Endodermal cell (in vitro differentiated cells): ENCODE results near the gene REXO1. TPM values are rescaled to one million over a fixed set of nuclear protein-coding genes. Genes with fewer than 3 reads are reported as not detected.
A peak's percentile ranks its signal among the peaks of the same experiment; 100 is the strongest.

Source experiments
- DNase-seq: peaks from one replicate; pipeline ENCODE4 v3.0.0-alpha.2; 2017
- H3K27ac ChIP-seq: 2 replicates; pipeline ENCODE4 v1.5.1; 2013; ENCODE audit warnings: mild to moderate bottlenecking, low read depth, low read length, moderate library complexity
- H3K27me3 ChIP-seq: 2 replicates; pipeline ENCODE4 v1.6.1; 2013; ENCODE audit warnings: mild to moderate bottlenecking, low read length, moderate library complexity; ENCODE audit not compliant: insufficient read depth, control insufficient read depth, poor library complexity, severe bottlenecking
- H3K36me3 ChIP-seq: 2 replicates; pipeline ENCODE4 v1.7.0; 2013; ENCODE audit warnings: mild to moderate bottlenecking, low read length, moderate library complexity; ENCODE audit not compliant: control insufficient read depth, insufficient read depth
- H3K4me1 ChIP-seq: one replicate; pipeline ENCODE4 v1.7.0; 2013; ENCODE audit warnings: low read length; ENCODE audit not compliant: control insufficient read depth, insufficient read depth
- H3K4me3 ChIP-seq: 2 replicates; pipeline ENCODE4 v1.5.1; 2013; ENCODE audit warnings: mild to moderate bottlenecking, low read length, moderate library complexity
- H3K9ac ChIP-seq: 2 replicates; pipeline ENCODE4 v1.6.1; 2013; ENCODE audit warnings: mild to moderate bottlenecking, low read length, moderate library complexity; ENCODE audit not compliant: poor library complexity, severe bottlenecking; ENCODE audit errors: extremely low read depth
- H3K9me3 ChIP-seq: 2 replicates; pipeline ENCODE4 v1.6.1; 2013; ENCODE audit warnings: mild to moderate bottlenecking, low read length, moderate library complexity; ENCODE audit not compliant: control insufficient read depth
- H3K27ac Mint-ChIP-seq: 2 replicates; pipeline ENCODE4 v1.8.0; 2020; ENCODE audit warnings: mixed read lengths
- H3K27me3 Mint-ChIP-seq: 2 replicates; pipeline ENCODE4 v1.8.0; 2021; ENCODE audit warnings: mild to moderate bottlenecking, mixed read lengths; ENCODE audit not compliant: insufficient read depth
- H3K36me3 Mint-ChIP-seq: 2 replicates; pipeline ENCODE4 v1.8.0; 2020; ENCODE audit warnings: low read depth, mixed read lengths
- H3K4me1 Mint-ChIP-seq: 2 replicates; pipeline ENCODE4 v1.8.0; 2020; ENCODE audit warnings: mixed read lengths
- H3K4me3 Mint-ChIP-seq: 2 replicates; pipeline ENCODE4 v1.8.0; 2020; ENCODE audit warnings: mild to moderate bottlenecking, moderate library complexity, mixed read lengths
- H3K9me3 Mint-ChIP-seq: 2 replicates; pipeline ENCODE4 v1.8.0; 2020; ENCODE audit warnings: mild to moderate bottlenecking, mixed read lengths
- WGBS, 2 experiments: methylation state at CpG; one replicate each; pipeline versions ENCODE4 v1.1.5 to v1.1.7; 2013; ENCODE audit warnings: missing lambda C conversion rate in 2 of 2, mixed read lengths in 1 of 2; ENCODE audit not compliant: insufficient coverage in 1 of 2, insufficient read length in 1 of 2; 5-methylcytosine and 5-hydroxymethylcytosine counted together
- total RNA-seq, 2 donors: library from RNA; stranded (reverse); fragmentation: NEBNext Ultra II Directional in 1 of 2; extraction: Animal tissue kit (Norgen Biotek cat#: 25700) in 1 of 2; gene quantifications; 2 replicates in 1 of 2; 3 replicates in 1 of 2; pipeline ENCODE4 v1.2.1, GENCODE V29; 2021
- TF ChIP-seq, protein P1 (sequence below): fragments of 200-600 bp; sonication (generic); conservative IDR thresholded peaks from 2 replicates; pipeline ENCODE4 v1.5.0; 2021; ENCODE audit warnings: antibody characterized with exemption, mild to moderate bottlenecking

Gene REXO1
- total RNA-seq, 2 donors from 2014 or later: 51.6 to 56.4 TPM

DNA sequence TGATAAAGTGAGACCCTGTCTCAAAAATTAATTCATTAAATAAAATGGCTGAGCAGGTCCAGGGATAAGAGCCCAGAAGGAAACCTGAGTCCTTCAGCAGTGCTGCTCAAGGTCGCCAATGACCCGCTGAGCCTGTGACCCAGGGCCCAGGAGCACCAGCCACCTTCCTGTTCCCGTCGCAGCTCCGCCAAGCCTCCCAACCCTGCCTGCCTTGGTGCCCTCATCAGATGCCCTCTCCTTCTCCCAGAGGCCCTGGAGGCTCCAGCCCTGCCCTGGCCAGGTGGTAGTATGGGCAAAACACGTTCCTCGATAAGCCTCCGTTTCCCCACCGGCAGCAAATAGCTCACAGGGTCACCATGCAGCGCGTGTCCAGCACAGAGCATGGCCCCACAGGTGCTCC lies 2.6 kb downstream of the REXO1 start:
- no peak overlapping the region for H3K27ac ChIP-seq
- no peaks in the 10 kb centered on the region for H3K27me3 ChIP-seq
- no peak overlapping the region for H3K9ac ChIP-seq
- H3K4me1 ChIP-seq: peaks cover 3% of the 10 kb centered on the region
- 96 to 97% methylated on average over 9 to 11 of the region's 11 CpGs for WGBS, 2 experiments
- Mint-ChIP-seq H3K27me3 (no peaks in the 10 kb centered on the region), H3K36me3 (peaks cover 1% of the 10 kb centered on the region), H3K27ac (peak overlapping the region; percentile 36), H3K9me3 (no peaks in the 10 kb centered on the region), H3K4me3 (no peak overlapping the region), H3K4me1 (peaks cover 10% of the 10 kb centered on the region)
- TF ChIP-seq, protein P1, sequence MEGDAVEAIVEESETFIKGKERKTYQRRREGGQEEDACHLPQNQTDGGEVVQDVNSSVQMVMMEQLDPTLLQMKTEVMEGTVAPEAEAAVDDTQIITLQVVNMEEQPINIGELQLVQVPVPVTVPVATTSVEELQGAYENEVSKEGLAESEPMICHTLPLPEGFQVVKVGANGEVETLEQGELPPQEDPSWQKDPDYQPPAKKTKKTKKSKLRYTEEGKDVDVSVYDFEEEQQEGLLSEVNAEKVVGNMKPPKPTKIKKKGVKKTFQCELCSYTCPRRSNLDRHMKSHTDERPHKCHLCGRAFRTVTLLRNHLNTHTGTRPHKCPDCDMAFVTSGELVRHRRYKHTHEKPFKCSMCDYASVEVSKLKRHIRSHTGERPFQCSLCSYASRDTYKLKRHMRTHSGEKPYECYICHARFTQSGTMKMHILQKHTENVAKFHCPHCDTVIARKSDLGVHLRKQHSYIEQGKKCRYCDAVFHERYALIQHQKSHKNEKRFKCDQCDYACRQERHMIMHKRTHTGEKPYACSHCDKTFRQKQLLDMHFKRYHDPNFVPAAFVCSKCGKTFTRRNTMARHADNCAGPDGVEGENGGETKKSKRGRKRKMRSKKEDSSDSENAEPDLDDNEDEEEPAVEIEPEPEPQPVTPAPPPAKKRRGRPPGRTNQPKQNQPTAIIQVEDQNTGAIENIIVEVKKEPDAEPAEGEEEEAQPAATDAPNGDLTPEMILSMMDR: no peak
- DNase-seq: no peak
- H3K4me3 ChIP-seq: no peak overlapping the region
- no peaks in the 10 kb centered on the region for H3K9me3 ChIP-seq
- H3K36me3 ChIP-seq: peaks cover 3% of the 10 kb centered on the region

DNA sequence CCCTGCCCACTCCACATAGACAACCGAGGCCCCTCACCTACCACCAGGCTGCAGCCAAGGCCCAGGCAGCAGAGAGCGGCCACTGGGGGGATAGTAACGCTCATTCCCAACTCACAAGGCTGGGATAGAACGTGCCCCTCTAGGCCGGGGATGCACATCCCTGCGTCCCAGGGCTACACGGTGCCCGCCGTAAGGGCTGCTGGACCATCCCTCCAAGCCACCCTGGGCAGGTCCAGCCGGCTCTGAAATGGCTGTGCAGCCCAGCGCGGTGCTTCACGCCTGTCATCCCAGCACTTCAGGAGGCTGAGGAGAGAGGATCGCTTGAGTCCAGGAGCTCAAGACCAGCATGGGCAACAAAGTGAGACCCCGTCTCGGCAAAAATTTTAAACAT lies 3.2 kb downstream of the REXO1 start:
- H3K27ac Mint-ChIP-seq: no peak overlapping the region
- Histone ChIP-seq H3K36me3 (peaks cover 3% of the 10 kb centered on the region), H3K9ac (no peak overlapping the region), H3K9me3 (no peaks in the 10 kb centered on the region), H3K27ac (no peak overlapping the region), H3K27me3 (no peaks in the 10 kb centered on the region), H3K4me3 (no peak overlapping the region), H3K4me1 (peaks cover 3% of the 10 kb centered on the region)
- H3K9me3 Mint-ChIP-seq: no peaks in the 10 kb centered on the region
- DNase-seq: no peak
- peaks cover 1% of the 10 kb centered on the region for H3K36me3 Mint-ChIP-seq
- WGBS, 2 experiments: 92 to 97% methylated on average over 14 to 16 of the region's 16 CpGs
- TF ChIP-seq, protein P1: no peak
- H3K4me3 Mint-ChIP-seq: no peak overlapping the region
- H3K27me3 Mint-ChIP-seq: no peaks in the 10 kb centered on the region
- peaks cover 10% of the 10 kb centered on the region for H3K4me1 Mint-ChIP-seq

DNA sequence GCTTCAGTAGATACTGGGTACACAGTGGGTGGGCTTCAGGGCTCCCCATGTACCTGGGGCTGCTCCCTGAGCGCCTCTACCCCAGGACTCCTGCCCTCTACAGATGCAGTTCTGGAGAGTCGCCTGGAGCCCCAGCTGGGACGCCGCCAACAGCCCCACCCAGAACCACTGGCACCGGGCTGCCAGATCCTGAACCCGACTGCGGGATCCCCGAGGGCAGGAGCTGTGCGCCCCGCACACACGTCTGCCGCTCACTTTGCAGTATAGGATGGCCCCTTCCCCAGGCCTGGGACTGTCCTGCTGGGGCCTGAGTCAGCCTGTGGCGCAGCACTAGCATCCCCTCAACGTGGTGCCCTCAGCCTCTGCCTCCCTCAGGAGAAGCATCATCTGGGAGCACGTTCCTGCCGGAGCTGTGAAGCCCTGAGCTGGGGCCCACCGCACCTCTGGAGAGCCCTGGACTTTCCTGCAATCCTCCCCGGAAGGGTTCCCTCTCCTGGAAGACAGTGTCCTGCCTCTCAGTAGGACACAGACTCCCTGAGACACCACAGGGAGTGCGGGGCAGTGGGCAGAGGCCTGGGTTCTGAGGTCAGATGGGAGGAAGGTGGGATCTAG lies 3.7 kb downstream of the REXO1 start:
- Mint-ChIP-seq H3K9me3 (no peaks in the 10 kb centered on the region), H3K27me3 (no peaks in the 10 kb centered on the region), H3K4me1 (peaks cover 10% of the 10 kb centered on the region), H3K4me3 (no peak overlapping the region), H3K27ac (no peak overlapping the region), H3K36me3 (peaks cover 1% of the 10 kb centered on the region)
- no peak overlapping the region for H3K27ac ChIP-seq
- H3K9me3 ChIP-seq: no peaks in the 10 kb centered on the region
- no peak overlapping the region for H3K9ac ChIP-seq
- WGBS, 2 experiments: 95 to 96% methylated on average over 13 to 18 of the region's 19 CpGs
- H3K27me3 ChIP-seq: no peaks in the 10 kb centered on the region
- H3K4me1 ChIP-seq: peaks cover 3% of the 10 kb centered on the region
- H3K36me3 ChIP-seq: peaks cover 8% of the 10 kb centered on the region
- TF ChIP-seq, protein P1: no peak
- H3K4me3 ChIP-seq: no peak overlapping the region
- DNase-seq: no peak
